DOHH2 (cell line): ENCODE results near the gene ABI3BP.
A peak's percentile ranks its signal among the peaks of the same experiment; 100 is the strongest.

ENCODE experiments used
- H3F3A ChIP-seq: fragments of 200-600 bp; sonication (generic), shearing (Covaris generic); 2 replicates; pipeline ENCODE4 v1.6.0; 2016; ENCODE audit warnings: antibody characterized with exemption, mild to moderate bottlenecking; ENCODE audit not compliant: control insufficient read depth, insufficient read depth
- H3K27ac ChIP-seq: fragments of 200-600 bp; sonication (generic); 2 replicates; pipeline ENCODE4 v1.5.1; 2014; ENCODE audit warnings: low read depth, mild to moderate bottlenecking, low read length, moderate library complexity
- H3K27me3 ChIP-seq: fragments of 200-600 bp; sonication (generic); 2 replicates; pipeline ENCODE4 v1.6.1; 2014; ENCODE audit warnings: mild to moderate bottlenecking, low read length, mixed read lengths; ENCODE audit not compliant: control insufficient read depth
- H3K36me3 ChIP-seq: fragments of 200-600 bp; sonication (generic); 2 replicates; pipeline ENCODE4 v1.6.1; 2014; ENCODE audit warnings: mild to moderate bottlenecking, low read length, moderate library complexity, mixed read lengths; ENCODE audit not compliant: control insufficient read depth
- H3K4me1 ChIP-seq: fragments of 200-600 bp; sonication (generic); 2 replicates; pipeline ENCODE4 v1.6.1; 2014; ENCODE audit warnings: mild to moderate bottlenecking, low read length, mixed read lengths; ENCODE audit not compliant: control insufficient read depth
- H3K4me2 ChIP-seq: fragments of 200-600 bp; sonication (generic); 2 replicates; pipeline ENCODE4 v1.6.0; 2014; ENCODE audit warnings: mild to moderate bottlenecking, low read length, moderate library complexity
- H3K4me3 ChIP-seq: fragments of 200-600 bp; sonication (generic); 2 replicates; pipeline ENCODE4 v1.5.1; 2014; ENCODE audit warnings: mild to moderate bottlenecking, low read length, mixed read lengths
- H3K79me2 ChIP-seq: fragments of 200-600 bp; sonication (generic); 2 replicates; pipeline ENCODE4 v1.6.1; 2014; ENCODE audit warnings: mild to moderate bottlenecking, low read length, mixed read lengths; ENCODE audit not compliant: control insufficient read depth
- H3K9me2 ChIP-seq: fragments of 200-600 bp; sonication (generic); replicated peaks from 2 replicates; pipeline ENCODE4 v1.6.1; 2014; ENCODE audit warnings: mild to moderate bottlenecking, low read length, mixed read lengths; ENCODE audit not compliant: control insufficient read depth
- H3K9me3 ChIP-seq: fragments of 200-600 bp; sonication (generic); 2 replicates; pipeline ENCODE4 v1.6.1; 2014; ENCODE audit warnings: antibody characterized with exemption, low read length, mixed read lengths; ENCODE audit not compliant: control insufficient read depth, insufficient read depth
- H4K20me1 ChIP-seq: fragments of 200-600 bp; sonication (generic); 2 replicates; pipeline ENCODE4 v1.6.0; 2014; ENCODE audit warnings: low read depth, mild to moderate bottlenecking, antibody characterized with exemption, low read length, moderate library complexity; ENCODE audit not compliant: control insufficient read depth, insufficient read depth
- CTCF ChIP-seq: fragments of 200-600 bp; sonication (generic); IDR thresholded peaks from one replicate; pipeline ENCODE4 v1.5.1; 2014; ENCODE audit warnings: antibody characterized with exemption, mild to moderate bottlenecking, low read depth, low read length; ENCODE audit not compliant: poor library complexity, severe bottlenecking
- EZH2phosphoT487 ChIP-seq: fragments of 200-600 bp; sonication (generic); IDR thresholded peaks from 2 replicates; pipeline ENCODE4 v1.6.1; 2017; ENCODE audit warnings: borderline replicate concordance, mild to moderate bottlenecking, antibody characterized with exemption, low read length, moderate library complexity, mixed read lengths

The ABI3BP gene

GRCh38 chr3:100737334-100737733 is 255.9 kb downstream of the ABI3BP start:
- H3K79me2 ChIP-seq: no peaks in the 10 kb centered on the region

GRCh38 chr3:100732435-100732834 is 260.8 kb downstream of the ABI3BP start:
- Histone ChIP-seq H3K4me2 (no peak overlapping the region), H3K36me3 (peaks cover 69% of the 10 kb centered on the region), H3K27ac (no peak overlapping the region), H4K20me1 (no peaks in the 10 kb centered on the region; the same call in none of the 2 replicates), H3K79me2 (peaks cover 3% of the 10 kb centered on the region; the same call in 1 of the 2 replicates), H3K27me3 (no peaks in the 10 kb centered on the region), H3K9me3 (no peaks in the 10 kb centered on the region), H3K4me3 (no peak overlapping the region), H3F3A (no peaks in the 10 kb centered on the region), H3K4me1 (no peaks in the 10 kb centered on the region), H3K9me2 (no peaks in the 10 kb centered on the region)
- TF ChIP-seq CTCF (no peak), EZH2phosphoT487 (no peak)

More at GRCh38 chr3:100737334-100737733, 255.9 kb downstream of the ABI3BP start:
- Histone ChIP-seq H3F3A (no peaks in the 10 kb centered on the region), H3K27ac (no peak overlapping the region), H4K20me1 (no peaks in the 10 kb centered on the region; the same call in none of the 2 replicates), H3K9me2 (no peaks in the 10 kb centered on the region), H3K4me3 (no peak overlapping the region), H3K4me1 (no peaks in the 10 kb centered on the region), H3K9me3 (no peaks in the 10 kb centered on the region), H3K4me2 (no peak overlapping the region), H3K36me3 (peaks cover 80% of the 10 kb centered on the region), H3K27me3 (no peaks in the 10 kb centered on the region)
- TF ChIP-seq CTCF (peak; percentile 48), EZH2phosphoT487 (no peak)

GRCh38 chr3:100730524-100730923 is 262.7 kb downstream of the ABI3BP start:
- Histone ChIP-seq H3K27ac (no peak overlapping the region), H3K36me3 (peaks cover 67% of the 10 kb centered on the region), H4K20me1 (no peaks in the 10 kb centered on the region; the same call in 1 of the 2 replicates), H3K4me3 (no peak overlapping the region), H3K9me2 (no peaks in the 10 kb centered on the region), H3K4me1 (no peaks in the 10 kb centered on the region), H3K79me2 (peaks cover 6% of the 10 kb centered on the region; the same call in 1 of the 2 replicates), H3K9me3 (no peaks in the 10 kb centered on the region), H3K4me2 (no peak overlapping the region), H3K27me3 (no peaks in the 10 kb centered on the region), H3F3A (no peaks in the 10 kb centered on the region)
- no peak for TF ChIP-seq EZH2phosphoT487
- no peak for TF ChIP-seq CTCF

GRCh38 chr3:100726706-100727105 is 266.5 kb downstream of the ABI3BP start:
- Histone ChIP-seq H4K20me1 (no peaks in the 10 kb centered on the region), H3K9me2 (no peaks in the 10 kb centered on the region), H3F3A (no peaks in the 10 kb centered on the region), H3K4me3 (no peak overlapping the region), H3K36me3 (peaks cover 65% of the 10 kb centered on the region), H3K4me2 (no peak overlapping the region), H3K27ac (no peak overlapping the region), H3K79me2 (peaks cover 6% of the 10 kb centered on the region; the same call in 1 of the 2 replicates), H3K9me3 (no peaks in the 10 kb centered on the region), H3K27me3 (no peaks in the 10 kb centered on the region), H3K4me1 (no peaks in the 10 kb centered on the region)
- TF ChIP-seq EZH2phosphoT487 (no peak), CTCF (no peak)
